Embryonic facial prominence (tissue), 1 donor: ENCODE results near the gene GOLGA1.

Source experiments
- DNase-seq: peaks from one replicate; pipeline ENCODE4 v3.0.0-alpha.2; 2016; ENCODE audit errors: extremely low spot score

The GOLGA1 gene

DNA sequence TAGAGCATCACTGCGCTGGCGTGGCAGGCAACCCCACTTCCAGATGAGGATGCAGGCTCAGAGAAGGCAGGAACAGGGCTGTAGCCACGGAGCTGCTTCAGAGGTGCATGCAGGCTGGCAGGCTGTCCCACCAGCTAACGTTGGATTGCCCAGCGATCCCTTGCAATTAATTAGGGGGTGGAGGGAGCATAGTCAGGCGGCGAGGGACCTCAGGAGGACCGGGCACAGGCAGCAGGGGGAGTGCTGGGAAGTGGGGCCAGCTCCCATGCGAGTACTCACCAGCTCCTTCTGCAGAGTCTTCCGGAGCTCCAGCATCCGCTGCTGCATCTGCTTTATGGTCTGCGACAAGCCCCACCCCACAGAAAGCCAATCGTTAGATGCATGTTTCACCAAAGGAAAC lies 58.7 kb downstream of the GOLGA1 start:
- DNase-seq, result no peak

DNA sequence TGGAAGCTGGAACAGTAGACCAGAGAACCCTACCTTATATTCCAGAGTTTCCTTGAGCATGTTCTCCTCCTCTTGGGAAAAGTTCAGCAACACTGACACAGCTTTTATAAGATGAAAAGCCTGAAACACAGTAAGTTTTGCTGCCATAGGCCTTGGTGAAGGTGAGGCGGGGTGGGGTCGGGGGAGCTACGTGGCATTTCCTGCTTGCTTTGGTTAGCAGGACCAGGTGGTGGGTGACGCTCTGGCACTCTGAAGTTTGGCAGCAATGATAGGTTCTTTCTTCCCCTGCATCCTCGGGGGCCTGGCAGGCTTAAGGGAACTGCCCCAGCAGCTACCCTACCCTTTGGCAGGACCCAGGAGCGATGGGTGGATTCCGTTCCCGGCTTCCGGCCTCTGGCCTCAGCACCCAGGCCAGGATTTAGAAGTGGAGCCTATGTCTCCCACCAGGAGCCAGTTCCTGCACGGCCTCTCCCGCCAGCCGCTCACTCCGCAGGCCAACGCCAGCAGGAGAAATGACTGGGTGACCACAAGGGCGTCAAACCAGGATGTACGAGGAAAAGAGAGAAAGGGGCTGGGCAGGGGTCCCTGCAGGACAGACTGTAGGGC lies 59.6 kb downstream of the GOLGA1 start:
- no peak for DNase-seq

DNA sequence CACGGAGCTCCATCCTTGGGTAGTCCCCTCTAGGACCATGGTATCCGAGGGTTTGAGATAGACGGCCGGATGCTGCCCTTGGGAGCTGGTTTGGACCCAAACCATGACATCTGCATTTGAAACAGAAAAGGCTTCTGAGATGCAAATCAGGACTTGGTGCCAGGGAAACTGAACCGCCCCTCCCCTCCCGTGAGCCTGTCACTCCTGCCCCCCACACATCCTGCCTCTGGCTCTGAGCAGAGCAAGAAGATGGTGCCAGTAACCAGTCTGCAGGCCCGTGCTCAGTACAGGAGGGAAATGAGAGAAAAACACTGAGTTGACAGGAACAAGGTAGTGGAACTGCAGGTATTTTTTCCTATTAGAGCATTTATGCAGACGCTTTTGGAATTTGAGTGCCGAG lies 60.4 kb downstream of the GOLGA1 start:
- no peak for DNase-seq

DNA sequence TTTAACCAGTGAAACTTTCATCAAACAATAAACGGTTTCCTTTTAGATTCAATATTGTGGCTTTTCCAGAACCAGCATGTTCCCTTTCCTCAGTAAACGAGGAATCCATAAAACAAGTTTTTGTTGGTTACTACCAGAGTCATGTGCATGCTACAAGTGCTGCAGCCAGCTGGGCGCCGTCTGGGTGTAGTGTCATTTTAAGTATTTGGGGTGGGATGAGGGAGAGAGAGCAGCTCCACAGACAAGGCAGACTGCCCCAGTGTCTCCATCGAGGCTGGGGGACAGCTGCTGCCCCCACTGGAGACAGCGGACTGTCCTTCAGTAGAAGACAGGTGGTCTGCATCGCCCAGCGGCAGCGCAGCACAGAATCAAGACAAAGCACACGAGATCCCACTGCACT lies 61.7 kb downstream of the GOLGA1 start:
- no peak for DNase-seq

DNA sequence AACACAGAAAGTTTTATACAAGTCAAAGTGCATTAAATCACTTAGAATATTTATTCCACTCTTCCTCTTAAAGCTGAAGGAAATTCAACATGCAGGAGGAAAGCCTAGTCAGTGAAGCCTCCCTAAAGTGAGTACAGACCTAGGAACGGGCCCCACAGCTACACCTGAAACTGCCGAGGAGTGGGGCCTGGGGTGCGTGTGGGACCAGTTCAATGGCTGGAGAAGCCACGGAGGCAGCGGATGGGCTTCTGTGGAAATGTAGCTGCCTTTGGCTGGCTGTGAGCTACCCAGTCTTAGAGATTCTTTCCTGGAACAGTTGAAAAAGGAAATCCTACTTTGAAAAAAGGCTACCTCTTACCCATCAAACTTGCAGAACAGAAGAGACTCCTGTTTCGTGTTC lies 62.4 kb downstream of the GOLGA1 start:
- no peak for DNase-seq

DNA sequence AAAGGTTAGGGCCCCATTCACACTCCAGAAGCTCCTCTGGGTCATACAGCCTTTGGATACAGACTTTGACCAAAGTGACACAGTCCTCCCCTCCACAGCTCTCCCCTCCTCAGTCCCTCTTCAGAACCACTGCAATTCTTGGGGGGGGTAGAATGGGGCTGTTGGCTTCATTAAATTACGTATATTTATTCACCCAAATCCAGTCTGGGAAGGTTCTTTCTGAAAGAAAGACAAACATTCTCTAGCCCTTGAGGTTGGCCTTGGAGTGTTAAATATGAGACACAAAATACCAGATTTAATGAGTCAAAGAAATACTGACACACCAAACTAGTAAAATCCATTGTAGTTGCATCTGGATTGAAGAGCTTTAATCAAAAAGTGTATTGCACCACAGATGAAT lies 62.9 kb downstream of the GOLGA1 start:
- no peak for DNase-seq

DNA sequence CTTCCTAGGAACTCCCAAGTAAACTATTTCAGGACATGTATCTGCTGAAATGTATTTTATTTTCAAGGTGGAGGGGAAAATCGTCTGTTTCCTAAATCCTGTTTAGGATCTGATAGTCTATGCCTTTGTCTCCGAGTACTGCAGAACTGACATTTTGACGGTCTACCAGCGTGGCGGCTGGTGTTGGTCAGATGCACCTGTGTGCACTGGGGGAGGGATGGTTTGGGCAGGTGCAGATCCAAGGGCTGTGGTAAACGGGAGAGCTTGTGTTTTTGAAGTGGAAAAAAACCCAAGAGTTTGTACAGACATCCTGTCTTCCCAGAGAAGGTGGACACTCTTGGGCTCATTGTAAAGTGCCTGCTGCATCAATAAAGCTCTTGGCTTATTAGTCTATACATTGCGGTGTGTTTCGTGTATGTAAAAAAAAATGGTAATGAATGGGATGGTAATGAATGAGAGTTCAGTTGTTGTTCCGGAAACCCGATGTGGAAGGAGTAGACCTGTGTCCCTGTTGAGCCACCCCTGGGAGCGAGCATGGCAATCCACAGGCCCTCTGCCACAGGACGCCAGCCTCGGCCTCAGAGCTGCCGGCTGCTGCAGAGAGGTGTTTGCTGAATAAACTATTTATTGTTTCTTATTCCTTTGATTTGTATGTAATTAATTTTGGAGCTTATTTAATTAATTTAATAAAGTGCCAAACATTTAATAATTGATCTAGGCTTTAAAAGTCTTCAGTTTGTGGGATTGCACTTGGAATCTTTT lies 63.7 kb downstream of the GOLGA1 start:
- no peak for DNase-seq

DNA sequence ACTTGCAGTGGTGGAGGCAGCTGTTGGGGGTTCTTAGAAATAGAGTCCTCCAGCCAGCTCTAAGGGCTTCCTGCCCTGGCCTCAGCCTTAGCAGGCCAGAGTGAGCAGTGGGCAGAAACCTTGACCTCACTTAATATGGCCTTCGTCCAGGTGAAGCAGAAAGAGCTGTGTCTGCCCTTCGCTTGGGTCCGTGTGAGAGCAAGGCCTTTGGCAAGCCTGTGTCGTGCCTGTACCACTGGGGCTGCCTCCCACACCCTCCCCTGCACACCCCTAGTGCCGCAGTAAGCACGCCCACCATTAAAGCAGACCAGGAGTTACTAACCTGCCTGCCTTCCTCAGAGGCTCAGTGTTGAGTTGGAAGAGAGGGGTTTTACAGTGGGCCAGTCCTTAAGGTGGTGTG lies 65.4 kb downstream of the GOLGA1 start:
- no peak for DNase-seq

DNA sequence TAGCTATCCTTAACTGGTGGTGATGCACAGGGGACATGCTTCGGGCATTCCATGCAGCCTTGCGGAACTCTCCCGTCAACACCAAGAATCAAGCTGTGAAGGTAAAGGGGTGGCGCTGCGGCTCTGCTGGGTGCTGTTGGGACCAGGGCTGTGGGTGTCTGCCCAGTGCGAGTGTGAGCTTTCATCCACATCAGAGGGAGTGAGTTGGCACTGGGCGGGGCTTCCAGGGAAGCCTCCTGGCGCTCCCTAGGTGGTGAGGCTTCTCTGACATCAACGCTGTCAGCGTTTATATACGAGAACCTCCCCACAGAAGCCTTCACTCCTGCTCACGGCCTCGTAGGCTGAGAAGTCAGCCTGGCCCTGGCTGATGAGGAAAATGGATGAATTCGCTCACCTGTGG lies 67.2 kb downstream of the GOLGA1 start:
- DNase-seq, result no peak

DNA sequence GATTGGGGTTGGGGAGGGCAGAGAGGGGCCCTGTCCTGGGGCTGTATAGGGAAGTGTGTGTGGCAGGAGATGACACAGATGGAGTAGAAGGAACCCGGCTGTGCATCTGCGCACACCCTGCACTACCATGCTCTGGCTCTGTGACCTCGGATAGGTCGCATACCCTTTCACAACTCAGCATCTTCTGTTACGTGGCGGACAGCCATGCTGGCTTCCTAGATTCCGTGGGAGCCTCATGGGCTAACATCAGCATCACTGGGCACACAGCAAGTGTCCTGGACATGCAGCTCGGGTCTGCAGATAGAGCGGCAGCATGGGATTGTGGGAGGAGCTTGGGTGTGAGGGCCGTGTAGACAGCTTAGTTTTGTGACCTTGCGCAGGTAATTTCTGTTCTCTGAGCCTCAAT lies 69.7 kb downstream of the GOLGA1 start:
- DNase-seq, result no peak

DNA sequence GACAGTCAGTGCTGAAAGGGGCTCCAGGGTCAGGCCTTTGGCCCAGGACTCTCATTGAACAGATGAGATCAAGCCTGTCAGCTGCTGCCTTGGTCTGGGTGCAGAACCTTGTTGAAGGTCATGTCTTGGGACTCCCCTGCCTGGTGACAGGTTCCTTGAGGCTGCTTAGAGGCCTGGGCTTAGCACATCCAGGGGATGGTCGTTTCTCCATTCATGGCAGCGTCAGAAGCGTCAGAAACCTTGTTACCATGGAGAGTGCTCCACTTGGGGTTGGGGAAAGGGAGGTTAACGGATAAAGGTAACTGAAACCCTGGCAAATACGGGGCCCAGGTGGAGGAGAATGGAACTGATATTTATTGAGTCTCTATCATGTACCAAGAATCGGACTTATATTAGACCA lies 70.2 kb downstream of the GOLGA1 start:
- DNase-seq, result no peak

DNA sequence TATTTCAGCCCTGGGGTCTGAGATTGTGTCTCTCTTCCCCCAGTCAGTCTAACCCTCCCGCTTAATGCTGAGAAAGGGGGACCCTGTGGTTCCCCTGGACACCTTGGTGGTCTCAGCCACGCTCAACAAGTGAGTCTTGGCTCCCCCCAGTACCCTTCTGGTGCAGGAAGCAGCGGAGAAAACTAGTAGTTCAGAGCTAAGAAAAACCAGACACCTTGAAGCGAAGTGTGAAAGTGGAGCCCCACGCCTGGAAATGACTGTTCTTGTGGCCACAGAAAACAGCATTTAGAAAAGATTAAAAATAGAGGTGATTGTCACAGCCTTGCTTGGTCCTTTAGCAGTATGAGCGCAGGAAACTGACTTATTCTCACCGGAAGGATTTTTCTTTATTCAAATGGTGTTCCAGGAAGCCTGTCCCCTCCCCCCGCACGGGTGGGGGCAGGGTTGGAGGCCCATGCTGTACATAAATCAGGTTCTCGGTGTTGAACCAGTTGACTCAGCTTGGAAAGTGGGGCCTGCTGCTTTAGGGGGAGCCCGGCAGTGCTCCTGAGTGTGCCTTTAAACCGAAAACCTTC lies 70.8 kb downstream of the GOLGA1 start:
- DNase-seq, result no peak

DNA sequence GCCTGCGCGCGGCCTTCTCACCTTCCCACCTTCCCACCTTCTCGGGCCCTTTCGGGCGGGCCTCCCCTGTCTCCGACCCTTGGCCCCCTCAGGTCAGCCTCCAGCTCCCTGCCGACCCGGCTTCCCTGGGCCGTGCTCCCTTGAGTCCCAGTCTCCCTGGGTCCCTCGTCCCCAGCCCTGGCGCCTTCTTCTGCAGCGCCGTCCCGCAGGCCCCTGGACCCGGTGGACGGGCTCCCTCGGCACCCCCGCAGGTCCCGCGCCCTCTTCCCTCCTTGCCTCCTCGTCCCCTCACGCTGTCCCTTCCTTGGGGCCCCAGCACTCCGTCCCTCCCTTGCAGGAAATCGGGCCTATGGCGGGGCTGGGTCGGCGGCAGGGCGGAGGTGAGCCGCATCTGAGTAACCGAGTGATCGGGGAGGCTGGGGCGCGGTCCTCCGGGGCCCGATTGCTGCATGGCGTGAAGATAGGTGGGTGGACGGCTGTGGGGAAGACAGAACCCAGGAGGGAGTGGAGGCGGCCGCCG lies 71.4 kb downstream of the GOLGA1 start:
- DNase-seq, result no peak

DNA sequence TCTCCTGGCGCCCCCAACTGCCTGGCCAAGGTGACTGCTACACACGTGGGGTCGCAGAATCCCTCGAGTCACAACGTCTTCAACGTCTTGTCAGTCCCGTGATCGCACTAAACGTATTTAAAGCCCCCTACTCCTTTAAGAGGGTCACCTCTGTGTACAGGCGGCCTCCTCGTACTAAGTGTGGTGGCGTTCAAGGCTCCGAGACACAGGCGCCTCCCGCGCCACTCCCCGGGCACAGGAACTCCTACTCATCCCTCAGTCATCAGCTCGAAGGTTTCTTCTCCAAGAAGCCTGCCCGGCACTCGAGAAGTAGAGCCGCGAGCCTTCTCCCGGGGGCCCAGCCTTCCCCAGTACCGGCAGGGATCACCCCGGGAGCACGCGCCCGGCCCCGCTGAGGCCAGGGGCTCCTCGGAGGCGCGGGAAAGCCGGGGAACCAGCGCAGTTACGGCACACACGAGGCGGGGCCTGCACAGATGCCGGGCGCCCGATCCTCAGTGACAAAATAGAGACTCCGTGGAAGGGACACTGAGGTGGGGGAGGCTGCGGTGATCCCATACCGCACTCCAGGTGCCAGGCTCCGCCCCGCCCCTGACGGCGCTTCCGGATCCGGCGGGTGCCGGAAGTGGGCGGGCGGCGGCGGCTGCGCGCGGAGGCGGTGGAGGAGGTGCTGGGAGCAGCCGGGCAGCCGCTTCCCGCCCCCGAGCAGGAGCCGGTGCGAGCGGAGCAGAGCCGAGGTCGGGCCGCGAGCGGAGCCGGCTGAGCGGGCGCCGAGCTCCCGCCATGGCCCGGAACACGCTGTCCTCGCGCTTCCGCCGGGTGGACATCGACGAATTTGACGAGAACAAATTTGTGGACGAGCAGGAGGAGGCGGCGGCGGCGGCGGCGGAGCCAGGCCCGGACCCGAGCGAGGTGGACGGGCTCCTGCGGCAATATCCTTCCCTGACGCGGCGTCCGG lies 72.1 kb downstream of the GOLGA1 start:
- peak; percentile 70 for DNase-seq

DNA sequence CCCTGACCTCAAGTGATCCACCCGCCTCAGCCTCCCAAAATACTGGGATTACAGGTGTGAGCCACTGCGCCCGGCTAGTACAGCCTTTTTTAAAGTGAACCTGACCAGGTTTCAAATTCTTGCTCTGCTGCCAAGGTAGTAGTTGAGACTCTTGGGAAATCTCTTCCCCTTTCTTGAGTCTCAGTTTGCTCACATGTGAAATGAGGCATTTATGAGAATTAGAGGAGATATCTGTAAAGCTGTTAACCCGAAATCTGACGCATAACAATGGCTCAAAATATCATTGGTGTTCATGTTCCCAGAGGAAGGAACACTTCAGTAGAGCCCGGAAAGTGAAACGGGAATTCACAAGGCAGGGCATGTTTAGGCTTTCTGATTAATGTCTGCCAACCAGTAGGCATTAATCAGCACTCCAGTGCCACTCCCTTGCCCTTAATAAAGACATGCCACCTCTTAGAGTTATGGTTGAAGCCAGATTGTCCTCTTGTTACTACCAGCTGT lies 77.5 kb downstream of the GOLGA1 start:
- no peak for DNase-seq

DNA sequence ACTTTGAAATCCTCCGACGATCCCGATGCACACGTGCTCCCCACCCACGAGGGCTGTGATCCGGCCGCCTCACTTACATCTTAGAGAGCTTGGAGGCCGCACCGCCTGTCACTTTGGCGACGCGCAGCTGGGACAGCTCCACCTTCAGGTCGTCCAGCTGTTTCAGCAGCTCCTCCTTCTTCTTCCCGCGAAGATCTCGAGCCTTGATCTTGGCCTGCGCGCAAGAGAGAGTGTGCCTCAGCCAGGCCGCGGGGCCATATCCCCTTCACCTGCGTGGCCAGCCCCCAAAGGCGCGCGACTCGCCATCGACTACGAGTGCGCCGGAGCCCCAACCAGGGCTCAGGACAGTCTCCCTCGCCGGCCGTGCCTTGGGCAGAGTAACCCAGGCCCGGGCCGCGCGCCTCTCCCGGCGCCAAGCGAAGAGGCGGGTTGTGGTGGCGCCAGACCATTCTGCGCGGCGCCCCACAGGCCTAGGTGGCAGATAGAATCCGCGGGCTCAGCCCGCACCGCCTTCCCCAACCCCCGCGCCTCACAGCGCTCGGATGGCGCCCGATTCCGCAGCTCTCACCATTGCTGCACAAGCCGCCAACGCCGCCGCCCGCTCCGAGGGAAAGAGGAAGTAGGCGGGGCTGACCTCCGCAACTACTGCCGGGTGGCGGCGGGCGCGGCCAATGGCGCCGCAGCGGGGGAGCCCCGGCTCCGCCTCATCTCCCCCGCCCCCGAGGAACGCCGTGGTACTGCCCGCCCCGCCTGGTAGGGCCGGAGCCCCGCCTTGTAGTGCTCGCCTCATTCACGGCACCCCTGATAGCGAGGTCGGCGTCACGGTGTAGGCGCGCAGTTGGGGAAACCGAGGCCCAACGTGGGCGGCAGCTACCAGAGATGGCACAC lies 79.3 kb downstream of the GOLGA1 start, which contains the start of the genes ARPC5L and RPL35:
Gene ARPC5L, plus strand, starts transcription at position 789 of the 888 bp plus-strand sequence. CDS start 7,161 bp downstream, outside the sequence.
Gene RPL35, minus strand, starts transcription at position 616 of the 888 bp plus-strand sequence. Its CDS starts 45 bp downstream, at position 571.
- peak; percentile 87 for DNase-seq

DNA sequence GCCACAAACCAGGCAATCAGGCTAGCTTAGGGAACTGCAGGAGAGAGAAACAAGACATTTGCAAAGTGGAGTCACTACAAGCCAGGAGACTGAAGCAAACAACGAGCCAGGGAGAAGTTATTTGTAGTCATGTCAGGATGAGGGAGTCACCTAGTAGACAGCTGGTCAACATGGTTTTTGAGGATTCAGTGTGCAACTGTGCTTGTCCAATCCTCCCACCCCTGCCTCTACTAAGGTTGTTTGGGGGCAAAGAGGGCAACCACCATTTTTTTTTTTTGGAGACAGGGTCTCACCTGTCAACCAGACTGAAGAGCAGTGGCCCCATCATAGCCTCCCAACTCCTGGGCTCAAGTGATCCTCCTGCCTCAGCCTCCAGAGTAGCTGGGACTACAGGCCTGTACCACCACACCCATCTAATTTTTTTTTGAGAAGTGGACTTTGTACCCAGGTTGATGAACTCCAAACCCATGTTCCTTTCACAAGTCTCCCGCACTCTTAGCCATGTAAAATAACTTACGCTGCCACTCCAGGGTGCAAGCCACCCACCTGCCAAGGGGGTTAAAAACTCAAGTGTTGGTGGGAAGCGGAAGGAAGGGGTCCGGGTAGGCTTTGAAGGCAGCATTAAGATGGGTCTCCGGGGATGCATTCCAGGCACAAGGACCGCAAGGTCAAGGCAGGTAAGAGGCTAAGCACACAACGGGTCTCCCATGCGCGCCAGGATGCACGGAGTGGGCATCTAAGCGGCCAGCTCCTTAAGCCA lies 80.1 kb downstream of the GOLGA1 start:
- no peak for DNase-seq

DNA sequence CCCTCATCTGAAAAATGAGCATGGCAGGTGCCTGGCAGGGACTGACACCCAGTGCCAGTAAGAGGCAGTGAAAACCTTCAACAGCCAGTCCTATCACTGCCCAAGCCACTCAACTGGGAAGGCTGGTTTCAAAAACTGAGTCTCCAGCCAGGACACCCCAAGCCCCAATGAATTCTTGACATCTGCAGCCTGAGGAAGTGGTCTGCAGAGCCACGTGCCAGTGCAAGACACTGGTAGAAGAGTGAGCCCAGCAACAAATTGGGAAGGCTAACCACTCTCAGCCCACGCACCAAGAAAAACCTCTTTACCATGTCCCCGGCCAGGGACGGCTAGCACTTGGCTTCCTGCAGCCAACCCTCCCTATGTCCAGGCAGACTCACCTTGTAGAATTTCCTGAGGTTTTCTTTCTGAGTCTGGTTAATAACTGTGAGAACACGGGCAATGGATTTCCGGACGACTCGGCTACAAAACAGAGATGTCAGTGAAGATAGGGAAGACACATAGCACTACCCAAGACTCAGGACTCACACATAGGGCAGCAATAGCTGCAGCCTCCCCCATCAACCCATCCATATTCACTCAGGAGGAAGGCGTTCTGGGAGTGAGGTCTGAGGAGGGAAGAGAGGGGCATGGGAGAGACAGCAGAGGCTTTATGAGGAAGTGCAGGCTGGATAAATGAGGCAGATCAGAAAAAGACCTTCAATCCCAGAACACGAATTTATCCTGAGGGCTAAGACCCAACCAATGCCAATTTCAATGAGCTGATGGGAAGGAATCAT lies 80.9 kb downstream of the GOLGA1 start:
- no peak for DNase-seq
